ENCODE data around the gene ART4.

GRCh38 chr12:14840616-14841015, 2.7 kb downstream of the ART4 start:
- TF ChIP-seq EGR1 (IDR thresholded peaks at IDR 0.05; ENCODE audit: low read depth) = no peak
- TF ChIP-seq, protein P1, sequence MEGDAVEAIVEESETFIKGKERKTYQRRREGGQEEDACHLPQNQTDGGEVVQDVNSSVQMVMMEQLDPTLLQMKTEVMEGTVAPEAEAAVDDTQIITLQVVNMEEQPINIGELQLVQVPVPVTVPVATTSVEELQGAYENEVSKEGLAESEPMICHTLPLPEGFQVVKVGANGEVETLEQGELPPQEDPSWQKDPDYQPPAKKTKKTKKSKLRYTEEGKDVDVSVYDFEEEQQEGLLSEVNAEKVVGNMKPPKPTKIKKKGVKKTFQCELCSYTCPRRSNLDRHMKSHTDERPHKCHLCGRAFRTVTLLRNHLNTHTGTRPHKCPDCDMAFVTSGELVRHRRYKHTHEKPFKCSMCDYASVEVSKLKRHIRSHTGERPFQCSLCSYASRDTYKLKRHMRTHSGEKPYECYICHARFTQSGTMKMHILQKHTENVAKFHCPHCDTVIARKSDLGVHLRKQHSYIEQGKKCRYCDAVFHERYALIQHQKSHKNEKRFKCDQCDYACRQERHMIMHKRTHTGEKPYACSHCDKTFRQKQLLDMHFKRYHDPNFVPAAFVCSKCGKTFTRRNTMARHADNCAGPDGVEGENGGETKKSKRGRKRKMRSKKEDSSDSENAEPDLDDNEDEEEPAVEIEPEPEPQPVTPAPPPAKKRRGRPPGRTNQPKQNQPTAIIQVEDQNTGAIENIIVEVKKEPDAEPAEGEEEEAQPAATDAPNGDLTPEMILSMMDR (IDR thresholded peaks at IDR 0.05 in 2 of 3, conservative IDR thresholded peaks at IDR 0.05 in 1 of 3; ENCODE audit: borderline replicate concordance in 1 of 3, insufficient read depth in 1 of 3, low read depth in 2 of 3, low read length in 2 of 3) = no peak
- no peak for TF ChIP-seq FOSL1 (IDR thresholded peaks at IDR 0.05; ENCODE audit: low read depth)
- TF ChIP-seq POLR2AphosphoS5 (IDR thresholded peaks at IDR 0.05; ENCODE audit: low read depth, low read length) = no peak
- TF ChIP-seq POLR2A (IDR thresholded peaks at IDR 0.05; ENCODE audit: borderline replicate concordance, extremely low read depth, insufficient read depth, insufficient read length) = no peak
- TF ChIP-seq RAD21 (IDR thresholded peaks at IDR 0.05; ENCODE audit: low read depth) = no peak
- no peak for TF ChIP-seq SRF (IDR thresholded peaks at IDR 0.05; ENCODE audit: low read depth)
- TF ChIP-seq, protein P2, sequence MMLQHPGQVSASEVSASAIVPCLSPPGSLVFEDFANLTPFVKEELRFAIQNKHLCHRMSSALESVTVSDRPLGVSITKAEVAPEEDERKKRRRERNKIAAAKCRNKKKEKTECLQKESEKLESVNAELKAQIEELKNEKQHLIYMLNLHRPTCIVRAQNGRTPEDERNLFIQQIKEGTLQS (IDR thresholded peaks at IDR 0.05) = no peak
- no peak for TF ChIP-seq TCF7L2 (IDR thresholded peaks at IDR 0.05; ENCODE audit: borderline replicate concordance, extremely low read depth, insufficient read depth, insufficient read length)
- no peak for TF ChIP-seq ZFX (IDR thresholded peaks at IDR 0.05)
- TF ChIP-seq EZH2 (IDR thresholded peaks at IDR 0.05) = no peak
